PC-9 (cell line): Measurements from ENCODE around the gene ZNF787. TPM values are rescaled to one million over a fixed set of nuclear protein-coding genes. Genes with fewer than 3 reads are reported as not detected.

Source experiments
- BruUV-seq: library from RNA; stranded (reverse); fragments of 400-500 nt; replicated peaks from 2 replicates; lab custom pipeline; 2021; lab: Mats Ljungman, UMichigan
- CTCF ChIA-PET: fragments of 300-600 bp; sonication (Branson Sonifier 250); formaldehyde crosslinking; loops from one replicate; lab custom pipeline; 2022; ENCODE audit warnings: antibody characterized with exemption; lab: Charles Lee
- POLR2A ChIA-PET: fragments of 300-600 bp; sonication (Branson Sonifier 250); formaldehyde crosslinking; loops from one replicate; lab custom pipeline; 2022; ENCODE audit warnings: antibody characterized with exemption; ENCODE audit not compliant: unreplicated experiment; lab: Charles Lee
- DNase-seq, 2 experiments: peaks; one replicate each; pipeline versions ENCODE4 v3.0.0 to v3.0.0-alpha.2; 2015 to 2022; ENCODE audit warnings: mixed read lengths in 1 of 2
- H2AFZ ChIP-seq: fragments of 200-600 bp; sonication (generic); 2 replicates; pipeline ENCODE4 v1.8.1; 2017; ENCODE audit warnings: antibody characterized with exemption
- H3F3A ChIP-seq: fragments of 200-600 bp; sonication (generic); 2 replicates; pipeline ENCODE4 v1.8.1; 2017; ENCODE audit warnings: antibody characterized with exemption, mild to moderate bottlenecking, low read depth; ENCODE audit not compliant: insufficient read depth
- H3K27ac ChIP-seq: fragments of 200-600 bp; sonication (generic); 2 replicates; pipeline ENCODE4 v1.6.1; 2016; ENCODE audit warnings: mixed run types
- H3K27me3 ChIP-seq: fragments of 200-600 bp; sonication (generic); 2 replicates; pipeline ENCODE4 v1.6.1; 2016; ENCODE audit warnings: low read depth, mixed run types; ENCODE audit not compliant: insufficient read depth
- H3K36me3 ChIP-seq: fragments of 200-600 bp; sonication (generic); 2 replicates; pipeline ENCODE4 v1.6.1; 2016; ENCODE audit warnings: low read depth, mixed run types
- H3K4me1 ChIP-seq: fragments of 200-600 bp; sonication (generic); replicated peaks from 2 replicates; pipeline ENCODE4 v1.6.1; 2016; ENCODE audit warnings: mixed run types; ENCODE audit not compliant: insufficient read depth
- H3K4me2 ChIP-seq: fragments of 200-600 bp; sonication (generic); 2 replicates; pipeline ENCODE4 v1.6.1; 2017; ENCODE audit warnings: mixed run types
- H3K4me3 ChIP-seq: fragments of 200-600 bp; sonication (generic); 2 replicates; pipeline ENCODE4 v1.6.1; 2016; ENCODE audit warnings: mixed run types
- H3K79me2 ChIP-seq: fragments of 200-600 bp; sonication (generic); 2 replicates; pipeline ENCODE4 v1.6.1; 2017; ENCODE audit warnings: low read depth, mixed run types
- H3K9me2 ChIP-seq: fragments of 200-600 bp; sonication (generic); 2 replicates; pipeline ENCODE4 v1.8.1; 2017; ENCODE audit warnings: mild to moderate bottlenecking; ENCODE audit not compliant: insufficient read depth
- H3K9me3 ChIP-seq: fragments of 200-600 bp; sonication (generic); 2 replicates; pipeline ENCODE4 v1.8.1; 2016; ENCODE audit warnings: low read depth; ENCODE audit not compliant: insufficient read depth
- H4K20me1 ChIP-seq: fragments of 200-600 bp; sonication (generic); 2 replicates; pipeline ENCODE4 v1.8.1; 2017; ENCODE audit not compliant: insufficient read depth
- CTCF ChIP-seq: fragments of 200-600 bp; sonication (generic); conservative IDR thresholded peaks from 2 replicates; pipeline ENCODE4 v1.6.1; 2017; ENCODE audit warnings: mixed run types, antibody characterized with exemption, mild to moderate bottlenecking, moderate library complexity
- EZH2 ChIP-seq: fragments of 200-600 bp; sonication (generic); IDR thresholded peaks from 2 replicates; pipeline ENCODE4 v1.8.0; 2017; ENCODE audit warnings: antibody characterized with exemption, low read depth
- intact Hi-C: fragments of 100-400 bp; cut with micrococcal nuclease; formaldehyde crosslinking; loops from one replicate; pipeline ENCODE4 v1.10.0; 2022; ENCODE audit not compliant: unreplicated experiment
- total RNA-seq: library from RNA; stranded (reverse); gene quantifications from 2 replicates; pipeline ENCODE4 v1.2.3, GENCODE V29; 2021

Gene ZNF787
- total RNA-seq, 1 experiment from 2014 or later: 51.4 TPM

GRCh38 chr19:56091066-56091490, 30.0 kb downstream of the ZNF787 start:
- Histone ChIP-seq H3K4me1 (peaks cover 39% of the 10 kb centered on the region), H3F3A (peaks cover 44% of the 10 kb centered on the region), H3K36me3 (no peaks in the 10 kb centered on the region; the same call in 1 of the 2 replicates), H4K20me1 (peaks cover 56% of the 10 kb centered on the region), H3K4me3 (peak overlapping the region; percentile 64), H3K27ac (peak overlapping the region; percentile 100), H3K79me2 (peaks cover 68% of the 10 kb centered on the region), H3K27me3 (no peaks in the 10 kb centered on the region), H3K9me2 (no peaks in the 10 kb centered on the region), H2AFZ (no peak overlapping the region), H3K9me3 (no peaks in the 10 kb centered on the region), H3K4me2 (peak overlapping the region; percentile 91)
- ChIA-PET POLR2A (interaction anchor here (0.6 to 0.7 kb wide), 3 partner anchors 10 to 437 kb away, joined by 3 to 5 read pairs (median 3); no protein-coding TSS in a partner anchor), CTCF (interaction anchor here (0.9 to 1.4 kb wide), 2 partner anchors 81 to 242 kb away, joined by 4 to 5 read pairs; no protein-coding TSS in a partner anchor)
- no TSS peak for BruUV-seq
- peak; percentile 83 to 99 for DNase-seq
- TF ChIP-seq EZH2 (no peak), CTCF (no peak)
- intact Hi-C loops: loop anchor here (1.0 kb wide), 3 partner anchors 30 to 223 kb away; partner anchors contain the start of genes ZNF787 and ZSCAN5A

GRCh38 chr19:56089344-56089743, 31.8 kb downstream of the ZNF787 start:
- no peak overlapping the region for H3K4me3 ChIP-seq
- peaks cover 39% of the 10 kb centered on the region for H3K4me1 ChIP-seq
- peaks cover 51% of the 10 kb centered on the region for H3F3A ChIP-seq
- 0 out of 2 replicates have a peak overlapping the region, but pooled peaks have one; percentile 100 for H3K27ac ChIP-seq
- TF ChIP-seq EZH2 (no peak), CTCF (no peak)
- H2AFZ ChIP-seq: no peak overlapping the region
- H3K79me2 ChIP-seq: peaks cover 53% of the 10 kb centered on the region
- no peaks in the 10 kb centered on the region; the same call in 1 of the 2 replicates for H3K36me3 ChIP-seq
- intact Hi-C loops: no loop called here
- no peak overlapping the region for H3K4me2 ChIP-seq
- CTCF ChIA-PET: no interaction called here
- DNase-seq: no peak
- no peaks in the 10 kb centered on the region for H3K9me3 ChIP-seq
- BruUV-seq: no TSS peak
- POLR2A ChIA-PET: no interaction called here
- no peaks in the 10 kb centered on the region for H3K27me3 ChIP-seq
- no peaks in the 10 kb centered on the region for H3K9me2 ChIP-seq
- H4K20me1 ChIP-seq: peaks cover 66% of the 10 kb centered on the region

GRCh38 chr19:56088497-56089215, 32.4 kb downstream of the ZNF787 start:
- TF ChIP-seq CTCF: no peak
- no peak for TF ChIP-seq EZH2
- Histone ChIP-seq H4K20me1 (peaks cover 73% of the 10 kb centered on the region), H3K4me2 (no peak overlapping the region), H3K27ac (no peak overlapping the region), H2AFZ (no peak overlapping the region), H3K9me2 (no peaks in the 10 kb centered on the region), H3K79me2 (peaks cover 47% of the 10 kb centered on the region), H3K27me3 (no peaks in the 10 kb centered on the region), H3K9me3 (no peaks in the 10 kb centered on the region), H3K4me1 (peaks cover 37% of the 10 kb centered on the region), H3K36me3 (no peaks in the 10 kb centered on the region; the same call in 1 of the 2 replicates), H3F3A (peaks cover 52% of the 10 kb centered on the region), H3K4me3 (no peak overlapping the region)
- ChIA-PET CTCF (no interaction called here), POLR2A (no interaction called here)
- BruUV-seq: no TSS peak
- intact Hi-C loops: no loop called here
- no peak for DNase-seq
